RWPE1 (cell line): Measurements from ENCODE around the gene HRCT1.
"Not testable (repeated sequence)": the region's sequence is repeated elsewhere in the genome, so short reads cannot be mapped to it uniquely, and the experiment has no call there.

ENCODE experiments used
- CTCF ChIA-PET: fragments of 350-600 bp; sonication (Branson Sonifier 250); formaldehyde crosslinking; extraction: SDS; loops from one replicate; lab custom pipeline; 2021; lab: Yijun Ruan, JAX
- POLR2A ChIA-PET: fragments of 400-600 bp; formaldehyde crosslinking; extraction: SDS; loops from one replicate; lab custom pipeline; 2020; ENCODE audit warnings: antibody characterized with exemption; ENCODE audit not compliant: low non-redundant PET; lab: Yijun Ruan, JAX
- DNase-seq: peaks from one replicate; pipeline ENCODE4 v3.0.0; 2012; ENCODE audit warnings: low spot score
- H3K27ac ChIP-seq: fragments of 450-650 bp; 2 replicates; pipeline ENCODE4 v1.5.1; 2017
- CTCF ChIP-seq: fragments of 450-650 bp; conservative IDR thresholded peaks from 2 replicates; pipeline ENCODE4 v1.5.1; 2017; ENCODE audit warnings: low read depth, mild to moderate bottlenecking

Gene HRCT1

GRCh38 chr9:35932735-35933134 is 26.7 kb downstream of the HRCT1 start:
- CTCF ChIA-PET = interaction anchor here (0.7 kb wide), 1 partner anchor 209 kb away, joined by 3 read pairs; no protein-coding TSS in a partner anchor
- no peak overlapping the region for H3K27ac ChIP-seq
- POLR2A ChIA-PET = no interaction called here

GRCh38 chr9:35933550-35934067 is 27.6 kb downstream of the HRCT1 start:
- ChIA-PET CTCF (interaction anchor here (0.7 kb wide), 1 partner anchor 175 kb away, joined by 4 read pairs; no protein-coding TSS in a partner anchor), POLR2A (no interaction called here)
- TF ChIP-seq CTCF = no peak
- DNase-seq = no peak
- no peak overlapping the region for H3K27ac ChIP-seq

More at GRCh38 chr9:35932735-35933134, 26.7 kb downstream of the HRCT1 start:
- TF ChIP-seq CTCF = no peak
- no peak for DNase-seq

DNA sequence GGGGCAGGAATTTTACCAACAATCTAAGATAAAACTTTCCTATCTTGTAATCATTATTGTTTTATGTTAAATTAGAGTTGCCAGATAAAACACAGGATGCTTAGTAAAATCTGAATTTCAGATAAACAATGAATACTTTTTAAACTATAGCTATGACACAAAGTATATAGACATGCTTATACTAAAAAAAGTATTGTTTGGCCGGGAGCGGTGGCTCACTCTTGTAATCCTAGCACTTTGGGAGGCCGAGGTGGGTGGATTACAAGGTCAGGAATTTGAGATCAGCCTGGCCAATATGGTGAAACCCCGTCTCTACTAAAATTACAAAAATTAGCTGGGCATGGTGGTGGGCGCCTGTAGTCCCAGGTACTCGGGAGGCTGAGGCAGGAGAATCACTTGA is 28.1 kb downstream of the HRCT1 start:
- POLR2A ChIA-PET, DNase-seq, H3K27ac ChIP-seq: not testable (repeated sequence)
- CTCF ChIA-PET = interaction anchor here (0.7 kb wide), 1 partner anchor 174 kb away, joined by 4 read pairs; no protein-coding TSS in a partner anchor

- ChIA-PET CTCF (no interaction called here), POLR2A (no interaction called here)
- H3K27ac ChIP-seq = no peak overlapping the region
- DNase-seq = no peak
- no peak for TF ChIP-seq CTCF
Measured at GRCh38 chr9:35935261-35935660, 29.3 kb downstream of the HRCT1 start.

GRCh38 chr9:35935755-35936509 is 29.9 kb downstream of the HRCT1 start:
- DNase-seq = peak; percentile 13
- no peak for TF ChIP-seq CTCF
- POLR2A ChIA-PET = no interaction called here
- H3K27ac ChIP-seq = no peak overlapping the region
- CTCF ChIA-PET = no interaction called here

- ChIA-PET POLR2A (no interaction called here), CTCF (no interaction called here)
- no peak for TF ChIP-seq CTCF
- H3K27ac ChIP-seq = no peak overlapping the region
- no peak for DNase-seq
Measured at GRCh38 chr9:35937227-35937626, 31.2 kb downstream of the HRCT1 start.
